GM18502 (cell line): ENCODE results near the gene COL16A1.

Experiments used
- ATAC-seq: cut with Tn5 transposase; IDR thresholded peaks from one replicate; pipeline ENCODE4 v1.9.1; 2021; ENCODE audit warnings: mild to moderate bottlenecking; ENCODE audit not compliant: unreplicated experiment, poor library complexity

Gene COL16A1

GRCh38 chr1:31703431-31704270 lies at the start of gene COL16A1:
TSS of gene COL16A1 (minus strand) at chr1:31704017. CDS start at chr1:31702193, 1,824 bp downstream.
- ATAC-seq: no peak

GRCh38 chr1:31752952-31753475 lies 49.2 kb upstream of the COL16A1 start:
- ATAC-seq: no peak

DNA sequence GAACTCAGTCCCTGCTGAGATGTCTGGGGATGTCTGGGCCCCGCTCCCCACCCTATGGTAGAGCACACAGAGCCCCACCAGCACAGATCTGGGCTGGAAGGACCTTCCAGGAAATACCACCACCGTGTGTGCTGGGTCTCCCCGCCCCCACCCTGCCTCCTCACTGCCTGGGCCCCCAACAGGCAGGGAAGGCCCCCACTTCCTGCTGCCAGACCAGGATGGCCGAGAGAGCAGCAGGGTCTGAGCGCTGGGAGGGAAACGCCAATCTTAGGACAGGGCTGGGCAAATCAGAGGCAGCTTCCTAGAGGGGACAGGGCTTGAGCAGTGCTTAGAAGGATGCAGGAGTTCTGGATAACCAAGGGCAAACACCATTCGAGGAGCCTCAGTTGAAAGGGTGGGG lies 48.4 kb upstream of the COL16A1 start:
- no peak for ATAC-seq

DNA sequence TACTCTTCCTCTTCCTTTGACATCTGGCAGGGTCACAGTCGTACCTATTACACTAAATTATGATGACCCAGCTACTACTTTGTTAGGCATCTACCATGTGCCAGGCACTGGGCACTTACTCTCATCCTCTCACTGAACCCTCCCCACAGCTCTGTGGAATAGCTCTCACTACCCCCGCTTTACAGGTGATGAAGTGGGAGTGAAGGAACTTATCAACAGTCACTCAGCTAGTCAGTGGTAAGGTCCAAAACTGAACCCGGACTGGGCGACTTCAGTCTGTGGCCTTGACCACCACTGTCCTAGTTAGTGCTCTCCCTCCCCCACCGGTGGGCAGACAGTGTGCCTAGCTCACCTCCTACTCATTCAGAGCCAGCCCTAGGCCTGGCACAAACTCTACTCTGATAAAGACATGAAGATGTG lies 48.0 kb upstream of the COL16A1 start:
- ATAC-seq: no peak

GRCh38 chr1:31750858-31751510 lies 47.2 kb upstream of the COL16A1 start:
- no peak for ATAC-seq

DNA sequence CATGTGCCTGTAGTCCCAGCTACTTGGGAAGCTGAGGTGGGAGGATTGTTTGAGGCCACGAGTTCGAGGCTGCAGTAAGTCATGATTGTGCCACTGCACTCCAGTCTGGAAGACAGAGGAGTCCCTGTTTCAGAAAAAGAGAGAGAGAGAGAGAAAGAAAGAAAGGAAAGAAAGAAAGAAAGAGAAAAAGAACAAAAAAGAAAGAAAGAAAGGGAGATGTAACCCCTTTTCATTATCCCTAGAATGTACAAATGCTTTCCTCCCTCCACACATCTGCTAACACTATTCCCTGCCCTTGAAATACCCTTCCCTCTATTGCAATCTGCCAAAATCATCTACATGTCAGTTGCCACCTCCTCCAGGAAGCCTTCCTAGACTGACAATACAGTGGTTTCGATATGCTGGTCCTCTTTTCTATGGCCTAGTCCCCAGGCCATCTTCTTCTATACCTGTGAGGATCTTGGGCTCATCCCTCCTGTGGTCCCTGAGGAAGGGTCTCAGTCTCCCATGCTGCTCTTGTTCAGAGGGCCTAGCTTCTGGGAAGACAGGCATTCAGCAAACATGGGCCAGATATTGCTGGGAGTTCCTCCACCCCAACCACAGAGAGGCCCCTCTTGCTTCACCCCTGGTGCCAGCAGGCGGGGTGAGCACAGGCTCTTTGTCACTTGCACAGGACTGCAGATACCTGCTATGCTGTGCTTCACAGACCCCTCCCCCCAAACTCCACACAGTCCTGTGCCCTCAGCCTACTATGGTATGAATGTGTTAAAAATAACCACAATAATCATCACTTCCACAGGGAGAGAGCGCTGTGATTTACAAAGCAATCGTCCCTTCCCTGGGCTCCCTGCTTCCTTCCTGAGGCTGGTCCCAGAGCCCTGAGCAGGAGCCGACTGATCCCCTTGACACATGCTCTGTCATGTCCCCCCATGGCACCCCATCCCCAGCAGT lies 46.2 kb upstream of the COL16A1 start:
- no peak for ATAC-seq

- no peak for ATAC-seq
Measured at GRCh38 chr1:31748365-31748764, 44.5 kb upstream of the COL16A1 start.

DNA sequence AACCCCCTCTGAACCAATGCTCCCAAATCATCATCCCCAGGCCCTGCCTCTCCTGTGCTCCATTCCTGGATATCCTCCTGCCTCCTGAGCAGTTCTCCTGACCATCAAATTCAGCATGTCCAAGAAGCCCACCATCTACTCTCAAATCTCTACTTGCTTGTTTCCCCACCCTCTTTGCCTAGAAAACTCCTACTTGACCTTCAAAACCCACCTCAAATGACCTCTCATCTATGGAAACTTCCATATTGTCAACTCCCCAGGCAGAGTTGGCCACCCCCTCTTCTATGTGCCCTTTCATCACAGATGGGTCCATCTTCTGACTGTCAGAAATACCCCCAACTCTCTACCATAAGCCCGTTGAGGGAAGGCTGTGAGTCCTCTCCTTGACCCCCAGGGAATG lies 43.5 kb upstream of the COL16A1 start:
- no peak for ATAC-seq

- ATAC-seq: no peak
Measured at GRCh38 chr1:31746687-31747086, 42.9 kb upstream of the COL16A1 start.

DNA sequence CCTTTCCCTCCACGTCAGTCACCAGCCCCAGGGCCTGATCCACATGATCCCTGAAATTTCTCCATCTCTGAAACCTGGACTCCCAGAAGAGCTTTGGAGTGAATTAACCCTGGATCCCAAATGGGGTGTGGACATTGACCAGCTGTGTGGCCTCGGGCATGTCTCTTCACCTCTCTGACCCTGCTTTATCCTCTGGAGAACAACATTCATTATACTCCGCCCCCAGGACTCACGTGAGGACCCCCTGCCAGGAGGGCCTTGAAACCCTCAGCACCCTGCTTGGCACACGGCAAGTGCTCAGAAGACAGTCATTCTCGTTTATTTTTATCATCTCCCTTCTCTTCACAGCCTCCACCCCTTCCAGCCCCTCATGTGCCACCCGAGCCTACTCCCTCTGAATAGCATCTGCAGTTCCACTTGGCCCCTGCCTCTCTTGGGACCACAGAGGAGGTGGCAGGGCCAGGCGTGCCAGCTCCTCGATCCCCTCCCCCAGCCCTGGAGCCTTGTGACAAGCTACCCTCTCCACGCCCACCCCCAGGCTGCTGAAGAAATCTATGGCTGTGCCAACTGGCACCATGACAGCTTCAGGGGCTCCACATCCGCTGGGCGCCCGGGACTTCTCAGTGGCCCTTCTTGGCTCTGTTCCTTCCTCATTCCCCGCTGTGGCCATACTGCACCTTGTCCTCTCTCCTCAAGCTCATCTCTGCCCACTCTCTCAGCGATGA lies 42.3 kb upstream of the COL16A1 start:
- ATAC-seq: no peak

DNA sequence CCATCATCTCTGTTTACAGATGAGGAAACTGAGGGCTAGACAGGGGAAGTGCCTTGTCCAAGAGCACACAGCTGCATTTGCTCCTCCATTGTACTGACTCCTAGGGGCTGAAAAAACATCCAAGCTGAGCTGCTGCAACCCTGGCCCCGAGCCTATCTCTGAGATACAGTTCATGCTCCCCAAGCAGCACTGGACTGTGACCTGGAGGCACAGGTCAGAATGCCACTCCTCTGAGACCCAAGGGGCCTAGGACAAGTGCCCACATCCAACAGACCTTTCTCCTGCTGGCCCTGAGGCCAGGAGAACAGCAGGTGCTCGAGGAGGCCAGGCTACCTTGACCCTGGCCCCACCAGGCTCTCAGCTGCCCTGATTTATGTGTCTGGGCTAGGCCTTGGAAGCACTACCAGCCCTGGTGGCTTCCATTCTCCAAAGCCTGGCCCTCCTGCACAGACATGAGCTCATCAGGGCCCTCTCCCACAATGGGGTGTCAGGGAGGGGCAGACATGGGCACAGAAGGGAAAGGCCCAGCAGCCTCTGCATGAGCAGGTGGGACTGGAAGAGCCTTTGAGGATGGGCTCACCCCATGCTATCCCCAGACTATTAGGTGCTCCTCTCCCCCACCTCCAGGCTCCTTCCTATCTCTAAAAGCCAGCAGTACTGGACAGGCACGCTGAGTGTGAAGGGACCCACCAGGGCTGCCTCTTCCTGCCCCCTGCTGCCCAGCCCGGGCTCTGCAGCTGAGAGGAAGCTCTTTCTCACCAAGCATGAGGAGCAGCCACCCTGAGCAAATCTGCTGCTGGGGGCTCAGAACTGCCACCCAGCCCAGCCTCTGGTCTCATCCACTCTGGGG lies 41.5 kb upstream of the COL16A1 start:
- no peak for ATAC-seq

DNA sequence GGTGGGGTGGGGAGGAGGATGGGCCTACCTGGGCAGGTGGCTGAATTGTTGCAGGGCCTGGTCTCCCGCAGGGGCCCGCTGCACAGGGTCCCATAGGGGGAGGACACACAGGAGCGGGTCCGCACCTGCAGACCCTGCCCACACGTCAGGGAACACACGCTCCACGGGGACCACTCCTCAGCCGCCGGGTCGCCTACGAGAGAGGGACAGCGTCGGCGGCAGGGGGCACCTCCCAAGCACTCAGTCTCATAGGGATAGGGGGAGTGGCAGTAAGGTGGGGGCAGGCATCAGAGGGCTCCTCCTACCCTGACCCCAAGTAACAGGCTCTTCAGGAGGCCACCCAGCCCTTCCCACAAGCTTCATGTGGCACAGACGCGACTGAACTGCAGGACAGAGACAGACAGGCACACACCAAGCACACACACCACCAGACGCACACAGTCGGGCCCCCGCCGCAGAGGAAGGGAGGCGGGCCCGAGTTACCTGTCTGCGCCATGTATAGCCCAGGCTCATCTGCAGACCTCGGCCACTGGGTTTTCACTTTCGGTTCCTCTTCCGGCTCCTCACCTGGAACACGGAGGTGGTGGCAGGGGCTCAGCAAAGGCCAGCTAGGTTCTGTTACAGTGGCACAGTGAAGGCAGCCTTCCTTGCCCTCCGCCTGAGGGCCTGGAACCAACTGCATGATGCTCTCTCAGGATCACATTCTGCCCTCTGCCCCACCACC lies 40.5 kb upstream of the COL16A1 start:
- peak; percentile 75 for ATAC-seq

GRCh38 chr1:31742462-31743212 lies 38.8 kb upstream of the COL16A1 start:
- ATAC-seq: no peak

DNA sequence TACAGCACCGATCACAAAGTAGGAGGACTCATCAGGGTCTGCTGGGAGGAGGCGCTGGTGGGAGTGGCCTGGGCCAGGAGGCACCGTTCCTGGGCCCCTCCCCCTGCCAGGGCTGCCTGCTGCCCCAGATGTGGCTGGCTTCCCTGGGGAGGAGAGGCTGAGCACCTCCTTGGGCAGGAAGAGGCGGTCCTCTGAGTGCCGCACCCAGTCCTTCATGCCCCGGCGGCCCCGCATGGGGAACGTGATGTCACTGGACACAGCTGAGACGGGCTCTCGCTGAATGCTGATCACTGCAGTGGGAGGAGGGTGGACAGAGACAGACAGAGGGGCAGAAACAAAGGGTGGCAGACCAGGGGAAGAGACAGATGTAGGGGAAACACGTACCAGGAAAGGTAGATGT lies 35.5 kb upstream of the COL16A1 start:
- ATAC-seq: no peak

DNA sequence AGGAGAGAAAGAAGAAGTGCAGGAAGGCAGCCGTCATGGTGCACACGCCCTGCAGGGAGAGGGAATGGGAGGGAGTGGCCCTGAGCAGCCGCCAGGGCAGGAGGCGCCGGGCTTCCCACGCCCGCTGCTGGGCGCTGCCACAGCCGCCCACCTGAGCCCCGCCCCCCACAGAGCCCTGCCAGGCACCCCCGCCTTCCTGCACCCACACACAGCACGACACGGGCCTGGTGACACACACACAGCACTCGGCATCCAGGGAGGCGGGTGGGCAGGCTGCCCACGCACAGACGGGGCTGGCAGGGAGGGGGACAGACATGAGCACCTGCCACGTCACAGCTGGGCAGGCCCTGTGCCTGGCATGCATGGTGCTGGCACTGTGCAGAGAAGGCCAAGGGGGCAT lies 32.9 kb upstream of the COL16A1 start:
- no peak for ATAC-seq

DNA sequence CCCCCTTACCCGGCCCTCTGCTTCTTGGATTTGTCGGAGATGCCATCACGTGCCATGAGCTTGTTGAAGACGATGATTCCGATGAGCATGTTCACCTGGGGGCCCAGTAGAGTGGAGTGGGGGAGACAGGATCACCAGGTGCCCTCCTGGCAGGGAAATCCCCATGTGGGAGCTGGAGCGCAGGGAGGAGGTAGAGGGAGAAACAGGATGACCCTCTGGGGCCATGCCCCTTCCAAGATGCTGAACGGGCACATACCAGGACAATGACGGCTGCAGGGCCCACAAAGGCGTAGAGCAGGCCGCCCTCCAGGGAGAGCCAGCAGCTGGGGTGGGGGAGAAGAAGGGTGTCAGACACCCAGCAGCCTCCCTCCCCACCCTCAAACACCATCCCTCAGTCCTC lies 31.8 kb upstream of the COL16A1 start:
- ATAC-seq: no peak

GRCh38 chr1:31734582-31735107 lies 30.8 kb upstream of the COL16A1 start:
- ATAC-seq: no peak
